ENCODE data around the gene FBF1.
"Not testable (repeated sequence)": the region's sequence is repeated elsewhere in the genome, so short reads cannot be mapped to it uniquely, and the experiment has no call there.

DNA sequence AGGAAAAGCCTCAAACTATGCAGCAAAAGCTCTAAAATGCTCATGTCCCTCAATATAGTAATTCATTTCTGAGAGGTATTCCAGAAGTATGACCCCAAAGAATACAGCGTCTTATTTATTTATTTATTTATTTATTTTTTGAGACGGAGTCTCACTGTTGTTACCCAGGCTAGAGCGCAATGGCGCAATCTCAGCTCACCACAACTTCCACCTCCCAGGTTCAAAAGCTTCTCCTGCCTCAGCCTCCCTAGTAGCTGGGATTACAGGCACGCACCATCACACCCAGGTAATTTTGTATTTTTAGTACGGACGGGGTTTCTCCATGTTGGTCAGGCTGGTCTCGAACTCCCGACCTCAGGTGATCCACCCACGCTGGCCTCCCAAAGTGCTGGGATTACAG lies 28.2 kb upstream of the FBF1 start:
- not testable (repeated sequence) for TF ChIP-seq POLR2A (IDR thresholded peaks at IDR 0.05; ENCODE audit: low read depth, low read length); RFX5 (IDR thresholded peaks at IDR 0.05; ENCODE audit: low read depth, low read length); FOS (IDR thresholded peaks at IDR 0.05; ENCODE audit: low read depth, low read length); MXI1 (IDR thresholded peaks at IDR 0.05; ENCODE audit: borderline replicate concordance, low read depth, low read length); RAD21 (IDR thresholded peaks at IDR 0.05; ENCODE audit: low read length); BHLHE40 (IDR thresholded peaks at IDR 0.05; ENCODE audit: low read depth, low read length); CEBPB (IDR thresholded peaks at IDR 0.05; ENCODE audit: low read depth, low read length); RCOR1 (IDR thresholded peaks at IDR 0.05; ENCODE audit: insufficient replicate concordance, low read length); SMC3 (IDR thresholded peaks at IDR 0.05; ENCODE audit: low read depth, low read length); CHD1 (IDR thresholded peaks at IDR 0.05; ENCODE audit: low read depth, low read length)
- TF ChIP-seq, protein P1, sequence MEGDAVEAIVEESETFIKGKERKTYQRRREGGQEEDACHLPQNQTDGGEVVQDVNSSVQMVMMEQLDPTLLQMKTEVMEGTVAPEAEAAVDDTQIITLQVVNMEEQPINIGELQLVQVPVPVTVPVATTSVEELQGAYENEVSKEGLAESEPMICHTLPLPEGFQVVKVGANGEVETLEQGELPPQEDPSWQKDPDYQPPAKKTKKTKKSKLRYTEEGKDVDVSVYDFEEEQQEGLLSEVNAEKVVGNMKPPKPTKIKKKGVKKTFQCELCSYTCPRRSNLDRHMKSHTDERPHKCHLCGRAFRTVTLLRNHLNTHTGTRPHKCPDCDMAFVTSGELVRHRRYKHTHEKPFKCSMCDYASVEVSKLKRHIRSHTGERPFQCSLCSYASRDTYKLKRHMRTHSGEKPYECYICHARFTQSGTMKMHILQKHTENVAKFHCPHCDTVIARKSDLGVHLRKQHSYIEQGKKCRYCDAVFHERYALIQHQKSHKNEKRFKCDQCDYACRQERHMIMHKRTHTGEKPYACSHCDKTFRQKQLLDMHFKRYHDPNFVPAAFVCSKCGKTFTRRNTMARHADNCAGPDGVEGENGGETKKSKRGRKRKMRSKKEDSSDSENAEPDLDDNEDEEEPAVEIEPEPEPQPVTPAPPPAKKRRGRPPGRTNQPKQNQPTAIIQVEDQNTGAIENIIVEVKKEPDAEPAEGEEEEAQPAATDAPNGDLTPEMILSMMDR (conservative IDR thresholded peaks at IDR 0.05; ENCODE audit: low read depth, low read length) = not testable (repeated sequence)
- TF ChIP-seq, protein P2, sequence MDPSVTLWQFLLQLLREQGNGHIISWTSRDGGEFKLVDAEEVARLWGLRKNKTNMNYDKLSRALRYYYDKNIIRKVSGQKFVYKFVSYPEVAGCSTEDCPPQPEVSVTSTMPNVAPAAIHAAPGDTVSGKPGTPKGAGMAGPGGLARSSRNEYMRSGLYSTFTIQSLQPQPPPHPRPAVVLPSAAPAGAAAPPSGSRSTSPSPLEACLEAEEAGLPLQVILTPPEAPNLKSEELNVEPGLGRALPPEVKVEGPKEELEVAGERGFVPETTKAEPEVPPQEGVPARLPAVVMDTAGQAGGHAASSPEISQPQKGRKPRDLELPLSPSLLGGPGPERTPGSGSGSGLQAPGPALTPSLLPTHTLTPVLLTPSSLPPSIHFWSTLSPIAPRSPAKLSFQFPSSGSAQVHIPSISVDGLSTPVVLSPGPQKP (IDR thresholded peaks at IDR 0.05; ENCODE audit: borderline replicate concordance, low read depth, low read length) = not testable (repeated sequence)
